Psoas muscle (tissue), 8 donors: ENCODE results near the gene CAMKMT. TPM values are rescaled to one million over a fixed set of nuclear protein-coding genes. Genes with fewer than 3 reads are reported as not detected.

Experiments
- ATAC-seq, 4 donors: fragments of 200-7000 bp; cut with Tn5 transposase; one replicate each; pipeline ENCODE4 v1.9.1; 2020; ENCODE audit warnings: moderate library complexity in 3 of 4, mild to moderate bottlenecking in 2 of 4
- DNase-seq, 2 donors: peaks; one replicate each; pipeline ENCODE4 v3.0.0-alpha.2; 2020
- H3K27ac ChIP-seq: fragments of 200-600 bp; one replicate; pipeline ENCODE4 v1.8.0; 2022
- H3K27me3 ChIP-seq, 3 donors: fragments of 200-600 bp in 1 of 3; one replicate each; pipeline versions ENCODE4 v1.6.1 to v1.8.0; 2013 to 2022; ENCODE audit warnings: low read length in 2 of 3, mild to moderate bottlenecking in 2 of 3, moderate library complexity in 1 of 3; ENCODE audit not compliant: insufficient read depth in 3 of 3
- H3K36me3 ChIP-seq, 2 donors: fragments of 200-600 bp in 1 of 2; one replicate each; pipeline versions ENCODE4 v1.6.1 to v1.8.0; 2013 to 2022; ENCODE audit warnings: low read depth in 1 of 2, mild to moderate bottlenecking in 1 of 2, moderate library complexity in 1 of 2; ENCODE audit not compliant: insufficient read depth in 1 of 2
- H3K4me1 ChIP-seq: fragments of 200-600 bp; one replicate; pipeline ENCODE4 v1.8.0; 2022
- H3K4me3 ChIP-seq: fragments of 200-600 bp; one replicate; pipeline ENCODE4 v1.8.0; 2022; ENCODE audit warnings: mild to moderate bottlenecking
- H3K9me3 ChIP-seq: fragments of 200-600 bp; one replicate; pipeline ENCODE4 v1.8.0; 2022
- CTCF ChIP-seq: fragments of 200-600 bp; IDR thresholded peaks from one replicate; pipeline ENCODE4 v1.8.0; 2022; ENCODE audit warnings: antibody characterized with exemption
- WGBS, 3 donors: extraction: QIAGEN DNeasy Blood & Tissue Kit; methylation state at CpG; one replicate each; pipeline versions ENCODE4 v1.1.6 to v1.1.7; 2013; 5-methylcytosine and 5-hydroxymethylcytosine counted together
- intact Hi-C, 2 donors: fragments of 100-400 bp; cut with DNase I; formaldehyde crosslinking; loops; one replicate each; pipeline versions ENCODE4 v1.11.0 to v1.14.2; 2022
- polyA plus RNA-seq, 3 donors: library from polyadenylated mRNA; stranded (reverse); fragments of 200-250 nt; gene quantifications; one replicate each; pipeline ENCODE4 v1.2.3, GENCODE V29; 2013
- total RNA-seq, 4 donors: library from RNA; stranded (reverse); fragmentation: NEBNext Ultra II Directional in 2 of 4; extraction: Animal tissue kit (Norgen Biotek cat#: 25700) in 2 of 4; gene quantifications; one replicate each; pipeline versions ENCODE4 v1.2.1 to v1.2.4, GENCODE V29; 2021 to 2023
- donor health status: healthy with polysubstance abuse.
- donor health status: DM: no; HTN: no; CAD: no; lungs with moderate emphysema.
- donor health status: Bipolar disorder and iron deficiency.
- donor health status: healthy.
- donor health status: DM: yes; HTN: yes; CAD: no.
- donor health status: DM: no; HTN: no; CAD: no.
- donor health status: DM: no; HTN: no; CAD: no.
- donor health status: DM: yes; HTN: yes; CAD: no.

The CAMKMT gene
- total and polyA plus RNA-seq, 7 donors: 2.8 to 7.3 (median 4.5) TPM

- 37 to 49% (median 41%) methylated on average over 12 of the region's 12 CpGs for WGBS, 3 donors
Observed at GRCh38 chr2:44744961-44745892, 383.5 kb downstream of the CAMKMT start.

GRCh38 chr2:44745922-44746766 lies 384.4 kb downstream of the CAMKMT start:
- ATAC-seq (peak in 2 of 4 donors; percentile 62 to 64), DNase-seq (no peak)
- TF ChIP-seq CTCF: no peak
- Histone ChIP-seq H3K27me3 (no peaks in the 10 kb centered on the region), H3K36me3 (no peaks in the 10 kb centered on the region), H3K9me3 (no peaks in the 10 kb centered on the region), H3K4me3 (no peak overlapping the region), H3K4me1 (peaks cover 20% of the 10 kb centered on the region), H3K27ac (no peak overlapping the region)
- 51 to 60% (median 53%) methylated on average over 4 of the region's 4 CpGs for WGBS, 3 donors
- intact Hi-C loops: no loop called here

More at GRCh38 chr2:44744961-44745892, 383.5 kb downstream of the CAMKMT start:
- H3K27ac ChIP-seq: no peak overlapping the region
- TF ChIP-seq CTCF: no peak
- no peak for DNase-seq
- H3K36me3 ChIP-seq: no peaks in the 10 kb centered on the region
- H3K9me3 ChIP-seq: no peaks in the 10 kb centered on the region
- no peaks in the 10 kb centered on the region for H3K27me3 ChIP-seq
- H3K4me1 ChIP-seq: peaks cover 27% of the 10 kb centered on the region
- H3K4me3 ChIP-seq: no peak overlapping the region
- intact Hi-C loops: no loop called here
- no peak for ATAC-seq

GRCh38 chr2:44746856-44747615 lies 385.3 kb downstream of the CAMKMT start:
- DNase-seq (no peak), ATAC-seq (peak in 3 of 4 donors; percentile 52 to 64 (median 53))
- no peaks in the 10 kb centered on the region for H3K27me3 ChIP-seq
- no peak overlapping the region for H3K4me3 ChIP-seq
- peaks cover 14% of the 10 kb centered on the region for H3K4me1 ChIP-seq
- 65 to 73% (median 68%) methylated on average over 8 of the region's 8 CpGs for WGBS, 3 donors
- no peak overlapping the region for H3K27ac ChIP-seq
- H3K36me3 ChIP-seq: no peaks in the 10 kb centered on the region
- TF ChIP-seq CTCF: no peak
- intact Hi-C loops: no loop called here
- no peaks in the 10 kb centered on the region for H3K9me3 ChIP-seq

GRCh38 chr2:44747794-44748193 lies 386.0 kb downstream of the CAMKMT start:
- no peaks in the 10 kb centered on the region for H3K27me3 ChIP-seq
- intact Hi-C loops: no loop called here
- H3K4me3 ChIP-seq: no peak overlapping the region
- no peaks in the 10 kb centered on the region for H3K9me3 ChIP-seq
- peaks cover 14% of the 10 kb centered on the region for H3K4me1 ChIP-seq
- TF ChIP-seq CTCF: no peak
- no peak for DNase-seq
- no peak overlapping the region for H3K27ac ChIP-seq
- no peaks in the 10 kb centered on the region for H3K36me3 ChIP-seq
- ATAC-seq: no peak
